ENCODE measurements around the gene PIK3C2B.

GRCh38 chr1:204480515-204480914 lies 14.1 kb downstream of the PIK3C2B start:
- TF ChIP-seq CTCF (IDR thresholded peaks at IDR 0.05) (no peak), POLR2A (IDR thresholded peaks at IDR 0.05) (no peak)

All from sigmoid colon (tissue), 3 donors.